GM19324 (cell line): ENCODE measurements around the gene JMJD6.
"Not testable (repeated sequence)": the region's sequence is repeated elsewhere in the genome, so short reads cannot be mapped to it uniquely, and the experiment has no call there.

Source experiments
- ATAC-seq: cut with Tn5 transposase; IDR thresholded peaks from one replicate; pipeline ENCODE4 v1.9.1; 2021; ENCODE audit warnings: mild to moderate bottlenecking, moderate library complexity; ENCODE audit not compliant: unreplicated experiment, low FRiP score

JMJD6 gene

DNA sequence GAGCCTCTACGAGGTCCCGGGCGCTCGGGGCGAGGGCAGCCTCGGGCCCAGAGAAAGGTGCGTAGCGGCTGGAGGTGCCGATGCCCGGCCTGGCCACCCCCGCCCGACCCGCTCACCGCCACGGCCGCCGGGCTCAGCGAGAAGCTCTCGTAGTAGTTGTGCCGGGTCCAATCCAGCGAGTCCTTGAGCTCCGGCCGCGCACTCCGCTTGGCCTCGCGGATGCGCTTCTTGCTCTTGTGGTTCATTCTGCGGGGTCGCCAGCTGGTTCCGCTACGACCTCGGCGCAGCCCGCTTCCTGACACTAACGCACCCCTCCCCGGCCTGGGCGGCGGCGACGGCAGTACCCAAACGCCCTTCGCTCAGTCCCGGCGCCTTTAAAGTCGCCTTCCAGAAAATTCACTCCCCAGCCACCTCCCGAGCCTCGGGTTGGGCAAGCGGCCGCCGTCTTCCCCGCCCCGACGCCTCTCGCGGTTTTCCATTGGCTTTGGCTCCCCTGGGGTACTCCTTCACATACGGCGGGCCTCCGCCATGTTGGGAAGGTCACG is at the start of gene JMJD6:
Gene JMJD6 (minus strand): TSS at position 376 of the 545 bp plus-strand sequence. CDS start 131 bp downstream, at position 245.
- peak; percentile 87 for ATAC-seq

DNA sequence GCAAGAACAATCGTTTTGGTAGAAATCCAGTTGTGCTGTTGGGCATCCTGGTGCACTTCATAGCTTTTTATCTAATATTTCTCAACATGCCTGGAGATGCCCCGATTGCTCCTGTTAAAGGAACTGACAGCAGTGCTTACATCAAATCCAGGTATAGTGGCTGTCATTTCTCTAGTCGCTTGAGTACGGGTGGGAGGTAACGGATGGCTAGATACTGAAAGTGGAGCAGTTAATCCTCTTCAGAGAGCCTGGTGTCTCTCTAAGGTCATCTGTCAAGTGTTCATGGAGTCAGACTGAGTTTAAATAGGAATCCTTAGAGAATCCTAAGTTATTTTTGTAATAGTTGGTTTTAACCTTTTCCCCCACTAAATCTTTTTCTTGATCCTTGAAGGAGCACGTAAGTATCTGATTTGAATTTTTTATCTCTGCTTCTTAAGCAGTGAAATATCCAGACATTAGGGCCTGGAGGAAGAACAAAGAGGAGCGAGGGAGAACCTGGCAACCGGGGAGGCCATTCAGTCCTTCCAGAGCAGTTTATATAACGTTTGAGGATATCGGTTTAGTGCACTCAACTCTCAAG is 48.7 kb upstream of the JMJD6 start:
- ATAC-seq: no peak

DNA sequence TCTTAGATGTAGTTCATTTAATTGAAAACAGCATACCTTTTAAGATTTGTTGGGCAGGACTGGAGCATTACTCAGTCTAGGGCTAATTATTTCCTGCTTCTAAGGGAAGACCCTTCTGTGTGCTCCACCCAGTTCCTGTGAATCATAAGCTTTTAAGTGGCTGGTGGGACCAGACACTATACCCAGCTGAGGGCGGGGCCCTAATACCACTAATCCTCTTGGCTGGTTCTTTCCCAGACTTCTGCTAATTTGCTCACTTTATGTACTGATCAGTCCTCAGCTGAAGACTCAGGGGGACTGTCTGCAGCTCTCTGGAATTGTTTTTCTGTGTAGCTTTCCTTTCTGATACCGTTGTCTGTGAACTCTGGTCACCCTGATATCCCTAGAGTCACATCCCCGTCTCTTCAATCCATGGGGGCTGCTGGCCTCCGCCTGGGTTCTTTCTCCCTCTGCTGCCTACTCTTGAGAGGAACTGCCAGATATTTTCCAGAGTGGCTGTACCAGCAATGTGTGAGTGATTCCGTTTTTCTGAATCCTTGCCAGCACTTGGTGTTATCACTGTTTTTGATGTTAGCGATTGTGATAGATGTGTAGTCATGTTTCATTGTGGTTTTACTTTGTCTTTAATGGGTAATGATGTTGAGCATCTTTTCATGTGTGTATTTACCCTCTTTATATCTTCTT is 46.6 kb upstream of the JMJD6 start:
- no peak for ATAC-seq

DNA sequence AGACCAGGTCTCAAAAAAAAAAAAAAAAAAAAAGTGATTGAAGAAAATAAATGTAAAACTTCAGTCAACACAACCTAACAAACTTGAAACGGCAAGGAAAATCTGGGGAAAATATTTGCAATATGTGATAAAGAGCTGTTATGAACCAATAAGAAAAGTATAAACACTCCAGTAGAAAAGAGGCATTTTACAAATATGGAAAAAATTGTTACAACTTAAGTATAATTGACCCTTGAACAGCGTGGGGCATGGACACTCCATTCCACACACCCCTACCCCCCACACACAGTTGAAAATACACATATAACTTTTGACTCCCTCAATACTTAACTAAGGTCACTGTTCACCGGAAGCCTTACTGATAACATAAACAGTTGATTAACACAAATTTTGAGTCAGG is 32.2 kb upstream of the JMJD6 start:
- no peak for ATAC-seq

DNA sequence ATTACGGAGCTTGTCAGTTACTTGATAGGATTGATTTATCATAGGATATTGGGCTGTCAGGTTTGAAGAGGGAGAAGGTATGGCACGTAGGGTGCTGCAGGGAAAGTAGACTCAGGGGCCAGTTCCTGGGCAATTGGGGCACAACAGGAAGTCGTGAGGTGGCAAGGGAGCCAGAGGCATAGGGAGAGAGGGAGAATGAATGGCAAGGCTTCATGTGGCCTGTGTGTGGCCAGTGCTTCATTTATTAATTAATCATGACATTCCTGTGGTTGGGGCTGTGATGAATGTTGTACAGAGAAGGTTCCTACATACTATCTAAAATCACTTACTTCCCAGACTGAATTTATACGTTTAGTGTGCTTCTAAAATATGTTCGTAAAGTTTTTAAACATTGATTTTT is 30.9 kb upstream of the JMJD6 start:
- no peak for ATAC-seq

DNA sequence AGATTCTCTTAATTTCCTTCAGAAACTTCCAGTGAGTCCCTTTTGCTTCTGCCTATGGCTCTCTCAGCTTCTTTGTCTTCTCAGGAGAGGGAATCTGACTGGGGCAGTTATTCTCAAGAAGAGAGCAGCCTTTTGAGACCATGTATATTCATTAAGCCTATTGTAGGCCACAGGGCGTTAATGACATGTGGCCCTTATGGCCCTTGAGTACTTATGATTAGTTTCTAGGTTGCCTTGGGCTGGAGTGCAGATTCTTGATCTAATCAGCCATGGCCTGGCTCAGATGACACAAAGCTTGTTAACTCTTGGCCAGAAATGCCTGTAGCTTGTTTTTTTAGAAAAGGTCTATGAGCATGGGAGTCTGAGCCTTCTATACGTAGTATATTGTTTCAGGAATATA is 28.9 kb upstream of the JMJD6 start:
- ATAC-seq: no peak

DNA sequence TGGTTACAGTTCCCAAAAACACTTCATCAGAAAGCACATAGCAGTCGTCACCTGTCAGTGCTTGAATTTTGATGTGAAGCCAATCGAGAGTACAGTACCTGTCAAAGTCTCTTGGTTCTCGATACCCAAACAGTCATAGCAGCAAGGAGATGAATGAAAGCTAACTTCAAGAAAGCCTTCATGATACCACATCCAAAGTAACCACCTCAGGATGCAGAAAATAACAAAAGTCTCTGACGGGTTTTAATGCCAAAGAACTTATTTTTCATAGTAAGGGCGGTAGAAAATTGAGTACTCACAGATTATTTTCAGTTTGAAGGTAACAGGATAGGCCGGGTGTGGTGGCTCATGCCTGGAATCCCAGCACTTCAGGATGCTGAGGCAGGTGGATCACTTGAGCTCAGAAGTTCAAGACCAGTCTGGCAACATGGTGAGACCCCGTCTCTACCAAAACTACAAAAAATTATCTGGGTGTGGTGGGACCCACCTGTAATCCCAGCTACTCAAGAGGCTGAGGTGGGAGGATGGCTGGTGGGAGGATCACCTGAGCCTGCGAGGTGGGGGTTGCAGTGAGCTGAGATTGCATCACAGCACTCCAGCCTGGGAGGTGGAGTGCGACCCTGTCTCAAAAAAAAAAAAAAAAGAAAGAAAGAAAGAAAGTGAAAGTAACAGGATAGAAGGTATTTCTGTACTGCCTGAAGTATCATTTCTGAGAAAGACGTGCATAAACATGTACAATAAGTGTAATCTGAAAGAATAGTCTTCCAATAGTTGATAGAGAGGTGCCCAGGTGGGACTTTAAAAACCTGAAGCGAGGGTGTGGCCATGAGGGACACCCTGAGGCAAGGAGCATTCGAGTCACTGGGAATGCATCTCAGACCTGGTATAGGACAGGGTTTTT is 26.9 kb upstream of the JMJD6 start:
- ATAC-seq: no peak

DNA sequence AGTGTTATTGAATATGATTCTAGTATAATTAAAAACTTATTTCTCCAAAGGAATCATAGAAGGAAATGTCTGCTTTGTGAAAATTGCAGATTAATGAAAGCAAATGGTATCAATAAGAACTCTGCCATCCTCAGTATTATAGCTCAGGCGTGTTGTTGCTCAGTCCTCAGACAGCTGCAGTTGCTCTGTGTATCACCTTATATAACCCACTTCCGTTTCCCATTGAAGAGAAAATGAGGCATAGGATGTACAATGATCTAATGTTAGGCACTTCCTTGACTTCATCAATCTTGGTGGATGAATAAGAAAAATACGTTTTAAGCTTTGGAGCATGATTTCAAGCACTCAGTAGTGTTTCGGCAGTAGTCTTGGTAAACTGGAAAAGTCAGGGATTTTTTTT is 25.6 kb upstream of the JMJD6 start:
- no peak for ATAC-seq

DNA sequence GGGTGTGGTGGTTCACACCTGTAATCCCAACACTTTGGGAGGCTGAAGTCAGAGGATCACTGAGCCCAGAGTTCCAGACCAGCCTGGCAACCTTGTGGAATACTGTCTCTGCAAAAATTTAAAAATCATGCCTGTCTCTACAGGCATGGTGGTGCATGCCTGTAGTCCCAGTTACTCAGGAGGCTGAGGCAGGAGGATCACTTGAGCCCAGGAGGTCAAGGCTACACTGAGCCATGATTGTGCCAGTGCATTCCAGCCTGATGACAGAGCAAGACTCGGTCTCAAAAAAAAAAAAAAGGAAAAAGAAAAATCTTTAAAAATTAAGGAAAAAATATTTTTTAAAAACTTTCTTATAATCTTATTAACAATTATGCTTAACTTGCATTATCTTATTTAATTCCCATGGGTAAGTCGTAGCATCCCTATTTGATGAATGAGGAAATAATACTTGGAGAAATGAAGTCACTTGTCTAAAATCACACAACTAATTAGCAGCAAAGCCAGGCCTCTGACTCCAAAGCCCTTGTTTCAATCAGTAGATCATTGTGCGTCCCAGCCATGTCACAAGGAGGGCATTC is 25.1 kb upstream of the JMJD6 start:
- no peak for ATAC-seq

DNA sequence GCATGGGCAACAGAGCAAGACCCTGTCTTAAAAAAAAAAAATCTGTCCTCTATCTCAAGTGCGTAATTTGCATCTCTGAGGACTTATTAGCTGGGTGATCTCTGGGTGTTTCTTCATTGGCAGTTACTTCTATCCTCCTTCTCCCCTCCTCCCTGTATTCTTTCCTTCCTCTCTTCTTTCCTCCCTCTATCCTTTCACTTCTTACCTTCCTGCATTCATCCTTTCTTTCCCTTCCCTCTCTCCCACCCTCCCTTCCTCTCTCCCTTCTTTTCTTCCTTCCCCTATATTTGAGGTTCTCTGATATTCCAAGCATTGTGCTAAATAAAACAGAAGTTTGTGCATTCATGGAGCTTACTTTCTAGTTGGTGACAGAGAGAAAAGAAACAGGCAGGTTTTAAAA is 22.3 kb upstream of the JMJD6 start:
- no peak for ATAC-seq

DNA sequence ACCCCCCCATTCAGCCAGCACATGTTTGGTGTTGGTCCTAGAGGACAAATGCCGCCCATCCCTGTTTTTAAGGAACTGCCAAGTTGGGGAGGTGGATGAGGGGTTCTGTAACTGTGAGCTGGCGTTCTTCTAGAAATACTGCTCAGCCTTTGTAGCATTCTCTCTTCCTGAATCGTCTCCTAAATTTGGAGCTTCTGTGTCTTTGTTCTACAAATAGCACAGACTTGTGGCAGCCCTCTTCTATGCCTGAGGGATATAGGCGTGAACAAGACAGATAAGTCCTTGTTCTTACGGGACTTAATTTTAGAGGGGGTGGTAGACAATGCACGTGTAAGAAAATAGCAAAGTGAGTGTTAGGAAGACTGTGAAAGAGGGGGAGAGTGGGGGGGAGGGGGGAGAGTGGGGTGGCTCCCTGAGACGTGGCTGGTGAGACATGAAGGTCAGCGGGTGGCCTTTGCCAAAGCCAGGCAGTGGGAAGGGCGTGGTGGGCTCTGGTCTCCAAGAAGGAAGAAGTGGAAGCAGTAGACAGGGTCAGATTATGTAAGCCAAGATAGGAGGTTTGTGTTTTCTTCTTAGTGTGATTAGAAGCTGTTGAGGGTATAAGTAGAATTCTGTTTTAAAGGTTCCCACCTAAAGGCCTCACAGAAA is 21.4 kb upstream of the JMJD6 start:
- ATAC-seq: no peak

DNA sequence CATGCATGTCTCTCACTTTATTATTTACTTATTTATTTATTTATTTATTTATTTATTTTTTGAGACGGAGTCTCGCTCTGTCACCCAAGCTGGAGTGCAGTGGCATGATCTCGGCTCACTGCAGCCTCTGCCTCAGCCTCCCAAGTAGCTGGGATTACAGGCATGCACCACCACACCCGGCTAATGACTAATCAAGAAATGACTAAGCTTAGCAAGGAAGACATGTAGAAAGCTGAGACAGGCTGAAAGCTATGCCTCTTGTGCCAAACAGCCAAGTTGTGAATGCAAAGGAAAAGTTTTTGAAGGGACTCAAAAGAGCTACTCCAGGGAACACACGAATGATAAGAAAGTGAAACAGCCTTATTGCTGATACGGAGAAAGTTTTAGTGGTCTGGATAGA is 19.4 kb upstream of the JMJD6 start:
- not testable (repeated sequence) for ATAC-seq

DNA sequence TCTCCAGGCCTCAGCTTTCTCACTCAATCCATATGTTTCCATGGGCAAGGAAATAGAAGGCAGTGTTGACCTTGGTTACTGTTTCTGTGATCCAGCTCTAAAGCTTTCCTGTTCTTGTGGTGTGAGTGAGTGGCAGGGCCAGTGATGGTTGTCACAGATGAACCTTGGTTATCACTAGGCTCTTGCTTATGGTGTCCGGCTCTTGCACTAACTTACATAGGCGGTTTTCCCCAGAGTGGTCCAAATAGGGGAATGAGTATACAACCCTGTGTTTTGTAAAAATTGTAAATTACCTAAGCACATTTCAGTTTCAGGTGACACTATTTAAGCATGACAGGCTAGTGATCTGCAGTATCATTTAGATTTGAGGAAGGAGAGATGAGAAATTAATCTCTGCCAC is 18.3 kb upstream of the JMJD6 start:
- no peak for ATAC-seq

DNA sequence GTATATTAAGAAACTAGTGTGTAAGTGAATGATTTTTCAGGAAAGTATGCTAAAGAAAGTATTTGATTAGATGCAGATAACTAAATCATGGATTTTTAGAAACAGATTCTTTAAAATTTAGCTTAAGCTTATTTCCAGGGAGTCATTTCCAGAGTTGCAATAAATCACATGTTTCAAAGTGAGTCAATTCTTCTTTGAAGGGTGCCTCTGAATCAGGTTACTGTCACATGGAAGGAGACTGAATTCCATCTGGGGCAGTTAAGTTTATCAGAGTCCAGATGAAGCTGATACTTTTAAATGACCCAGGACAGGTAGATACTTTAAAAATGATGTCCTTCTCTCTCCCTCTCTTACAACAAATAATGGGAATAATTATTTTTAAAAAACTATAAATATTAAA is 16.6 kb upstream of the JMJD6 start:
- ATAC-seq: no peak

DNA sequence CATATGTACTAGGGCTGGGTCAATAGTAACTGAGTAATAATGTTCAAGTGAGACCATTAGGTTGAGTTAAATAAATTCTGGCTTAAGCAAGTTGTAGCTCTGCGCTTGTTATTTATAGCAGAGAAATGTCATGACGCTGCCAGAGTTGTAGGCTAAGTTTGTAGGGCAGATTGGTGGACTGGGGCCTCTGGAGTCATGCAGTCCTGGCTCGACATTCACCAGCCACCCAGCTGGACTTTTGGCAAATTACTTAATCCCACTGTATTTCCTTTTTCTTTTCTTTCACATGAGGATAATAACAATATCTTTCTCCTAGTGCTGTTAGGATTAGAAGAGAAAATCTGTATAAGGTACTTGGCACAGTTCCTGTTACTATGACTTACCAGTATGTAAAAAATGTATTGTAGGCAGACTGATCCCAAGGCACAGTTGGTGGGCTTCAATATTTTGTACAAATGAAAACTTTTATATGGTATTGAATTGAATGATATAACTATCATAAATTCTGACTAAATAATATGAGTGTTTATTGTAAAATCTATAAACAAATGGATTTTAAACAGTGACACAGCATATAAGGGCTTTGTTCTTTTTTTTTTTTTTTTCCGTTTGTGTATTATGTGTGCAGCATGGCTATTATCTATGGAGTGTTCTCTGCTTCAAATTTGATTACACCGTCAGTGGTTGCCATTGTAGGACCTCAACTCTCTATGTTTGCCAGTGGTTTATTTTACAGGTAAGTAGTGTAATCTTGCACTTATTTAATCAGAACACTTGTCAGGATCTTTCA is 14.1 kb upstream of the JMJD6 start:
- ATAC-seq: no peak

DNA sequence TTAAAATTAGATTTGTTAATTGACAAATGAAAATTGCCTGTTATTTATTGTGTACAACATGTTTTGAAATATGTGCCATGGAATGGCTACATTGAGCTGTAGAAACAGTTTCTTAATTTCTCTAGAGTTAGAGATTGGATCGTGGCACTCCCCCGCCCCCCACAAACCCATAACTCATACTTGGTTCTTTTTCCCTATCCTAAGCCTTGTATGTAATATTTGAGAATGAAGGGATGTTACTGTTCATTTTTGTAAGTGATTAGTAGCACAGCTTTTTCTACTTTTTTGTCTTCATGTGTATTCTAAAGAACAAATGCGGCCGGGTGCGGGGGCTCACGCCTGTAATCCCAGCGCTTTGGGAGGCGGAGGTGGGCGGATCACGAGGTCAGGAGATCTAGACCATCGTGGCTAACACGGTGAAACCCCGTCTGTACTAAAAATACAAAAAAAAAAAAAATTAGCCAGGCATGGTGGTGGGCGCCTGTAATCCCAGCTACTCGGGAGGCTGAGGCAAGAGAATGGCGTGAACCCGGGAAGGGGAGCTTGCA is 13.2 kb upstream of the JMJD6 start:
- ATAC-seq: not testable (repeated sequence)

DNA sequence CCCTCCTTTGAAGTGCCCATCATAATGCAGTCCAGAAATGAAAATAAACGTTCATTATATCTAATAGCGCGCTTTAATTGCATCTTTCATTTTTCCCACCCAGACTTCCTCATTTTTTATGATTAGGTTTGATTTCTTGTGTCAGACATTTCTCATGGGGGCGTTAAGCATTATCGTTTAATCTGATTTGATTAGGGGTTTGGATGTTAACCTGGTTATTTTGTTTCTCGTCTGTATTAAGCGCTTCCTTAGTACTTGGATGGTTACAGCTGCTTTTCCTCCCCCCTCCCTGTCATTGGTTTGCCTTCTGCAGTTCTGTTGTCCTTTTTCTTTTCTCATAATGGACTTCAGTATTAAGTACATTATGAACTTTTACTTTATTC is 12.1 kb upstream of the JMJD6 start:
- ATAC-seq: no peak

DNA sequence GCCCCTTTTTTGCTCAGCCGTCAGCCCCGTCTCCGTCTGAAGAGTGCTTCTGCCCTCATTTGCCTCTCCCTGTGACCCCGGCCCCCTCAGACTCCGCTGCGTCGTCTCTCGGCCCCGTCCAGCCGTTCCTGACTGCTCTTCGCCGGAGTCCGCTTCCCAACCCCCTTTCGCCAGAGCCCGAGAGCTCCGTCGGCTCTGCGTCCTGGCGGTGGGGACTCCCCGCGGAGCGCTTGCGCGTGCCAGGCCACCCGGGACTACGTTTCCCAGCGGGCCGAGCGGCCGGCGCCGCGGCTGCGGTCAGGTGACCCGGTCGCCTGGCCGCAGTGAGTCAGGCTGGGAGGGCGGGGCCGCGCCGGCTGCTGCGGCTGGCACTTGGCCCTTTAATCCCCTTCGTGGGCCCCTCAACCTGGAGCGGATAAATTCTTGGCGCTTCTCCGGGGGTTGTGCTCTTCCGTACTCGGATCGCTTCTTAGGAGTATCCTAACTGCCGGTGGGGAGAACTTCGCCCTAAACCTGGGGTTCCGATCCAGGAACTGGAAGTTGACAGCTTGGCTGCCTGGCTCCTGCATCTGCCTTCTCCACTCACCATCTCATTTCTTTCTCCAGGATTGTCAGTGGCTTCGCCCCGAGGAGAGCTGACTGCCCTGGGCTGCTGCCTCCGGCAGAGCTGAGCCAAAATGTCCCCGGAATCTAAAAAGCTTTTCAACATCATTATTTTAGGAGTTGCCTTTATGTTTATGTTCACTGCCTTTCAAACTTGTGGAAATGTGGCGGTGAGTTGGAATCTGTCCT is 11.5 kb upstream of the JMJD6 start, which contains the start of gene MFSD11:
Gene MFSD11 (plus strand): TSS at position 444 of the 792 bp plus-strand sequence. CDS start 234 bp downstream, at position 678.
- peak; percentile 71 for ATAC-seq
